GM12865 (cell line): ENCODE results near the gene MAIP1.

ENCODE experiments used
- DNase-seq: peaks from one replicate; pipeline ENCODE4 v3.0.0; 2010; ENCODE audit warnings: low read depth
- H3K4me3 ChIP-seq: 2 replicates; pipeline ENCODE4 v1.5.1; 2011; ENCODE audit warnings: mild to moderate bottlenecking, low read depth, low read length, control low read depth
- TF ChIP-seq, protein P1 (sequence below): IDR thresholded peaks from 2 replicates; pipeline ENCODE4 v1.5.1; 2011; ENCODE audit warnings: low read length, control low read depth, low read depth, inconsistent platforms; ENCODE audit not compliant: insufficient read depth; ENCODE audit errors: missing control alignments

The MAIP1 gene

DNA sequence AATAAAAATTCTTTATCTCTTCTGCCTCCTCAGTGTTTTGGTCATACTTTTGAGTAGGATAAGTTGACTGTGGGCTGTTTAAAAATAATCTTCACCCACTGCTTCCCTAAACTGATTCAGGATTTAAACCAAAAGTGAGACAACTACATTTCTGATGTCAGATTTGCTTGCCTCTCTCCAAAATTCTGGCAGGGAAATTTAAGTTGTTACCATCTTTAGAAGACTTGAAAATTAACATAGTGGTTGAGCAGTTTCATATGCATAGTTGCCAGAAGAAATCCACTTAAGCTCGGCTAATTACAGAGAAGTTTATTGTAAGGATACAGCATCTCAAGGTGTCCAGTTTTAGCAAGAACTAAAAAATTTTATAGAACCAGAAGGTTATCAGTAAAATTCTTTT is 57.0 kb downstream of the MAIP1 start:
- no peak for DNase-seq
- TF ChIP-seq, protein P1, sequence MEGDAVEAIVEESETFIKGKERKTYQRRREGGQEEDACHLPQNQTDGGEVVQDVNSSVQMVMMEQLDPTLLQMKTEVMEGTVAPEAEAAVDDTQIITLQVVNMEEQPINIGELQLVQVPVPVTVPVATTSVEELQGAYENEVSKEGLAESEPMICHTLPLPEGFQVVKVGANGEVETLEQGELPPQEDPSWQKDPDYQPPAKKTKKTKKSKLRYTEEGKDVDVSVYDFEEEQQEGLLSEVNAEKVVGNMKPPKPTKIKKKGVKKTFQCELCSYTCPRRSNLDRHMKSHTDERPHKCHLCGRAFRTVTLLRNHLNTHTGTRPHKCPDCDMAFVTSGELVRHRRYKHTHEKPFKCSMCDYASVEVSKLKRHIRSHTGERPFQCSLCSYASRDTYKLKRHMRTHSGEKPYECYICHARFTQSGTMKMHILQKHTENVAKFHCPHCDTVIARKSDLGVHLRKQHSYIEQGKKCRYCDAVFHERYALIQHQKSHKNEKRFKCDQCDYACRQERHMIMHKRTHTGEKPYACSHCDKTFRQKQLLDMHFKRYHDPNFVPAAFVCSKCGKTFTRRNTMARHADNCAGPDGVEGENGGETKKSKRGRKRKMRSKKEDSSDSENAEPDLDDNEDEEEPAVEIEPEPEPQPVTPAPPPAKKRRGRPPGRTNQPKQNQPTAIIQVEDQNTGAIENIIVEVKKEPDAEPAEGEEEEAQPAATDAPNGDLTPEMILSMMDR = no peak
- H3K4me3 ChIP-seq = no peak overlapping the region
